SHP77 treated with DMSO at 0.1 percent for 48 hours (cell line): ENCODE data around the gene SERPINB2.
A peak's percentile ranks its signal among the peaks of the same experiment; 100 is the strongest.

Experiments used
- DNase-seq: peaks from one replicate; lab custom pipeline; 2025; lab: John Stamatoyannopoulos, UW

The SERPINB2 gene

DNA sequence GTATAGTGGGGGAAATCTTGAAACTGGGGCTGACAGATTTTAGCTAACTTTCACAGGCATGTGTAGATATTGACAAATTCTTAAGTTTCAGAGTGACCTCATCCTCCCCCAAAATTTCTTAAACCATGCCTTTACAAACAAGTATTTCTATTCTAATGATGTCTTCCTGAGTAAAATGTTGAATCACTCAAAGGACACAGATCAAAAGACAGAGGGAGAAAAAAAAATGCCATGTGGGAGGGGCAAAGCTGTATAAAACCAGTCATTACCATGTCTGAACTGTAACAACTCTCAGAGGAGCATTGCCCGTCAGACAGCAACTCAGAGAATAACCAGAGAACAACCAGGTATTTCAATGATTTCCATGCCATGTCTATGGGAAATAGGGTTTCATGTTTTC is at the start of gene SERPINB2:
Gene SERPINB2 (plus strand): TSS at position 282 of the 400 bp plus-strand sequence. CDS start 3,740 bp downstream, outside the sequence.
- no peak for DNase-seq

- no peak for DNase-seq
These were observed 44.5 kb upstream of the SERPINB2 start for GRCh38 chr18:63843008-63843407.

DNA sequence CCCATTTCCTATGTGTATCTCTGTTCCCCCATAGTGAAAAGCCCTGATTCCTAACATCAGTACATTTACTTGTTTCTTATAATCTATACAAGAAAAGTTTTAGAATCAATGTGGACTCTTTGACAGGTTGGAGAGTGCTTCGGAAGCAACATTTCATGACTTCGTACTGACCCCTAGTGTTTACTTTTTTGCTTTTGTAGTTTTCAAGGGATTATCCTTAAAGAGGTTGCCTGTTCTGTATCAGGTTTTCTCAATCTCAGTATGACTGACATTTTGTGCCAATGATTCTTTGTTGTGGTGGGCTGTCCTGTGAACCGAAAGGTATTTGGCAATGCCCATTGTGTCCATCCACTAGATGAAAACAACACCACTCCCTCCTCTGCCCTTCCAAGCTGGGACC is 43.3 kb upstream of the SERPINB2 start:
- DNase-seq, result peak; percentile 5

DNA sequence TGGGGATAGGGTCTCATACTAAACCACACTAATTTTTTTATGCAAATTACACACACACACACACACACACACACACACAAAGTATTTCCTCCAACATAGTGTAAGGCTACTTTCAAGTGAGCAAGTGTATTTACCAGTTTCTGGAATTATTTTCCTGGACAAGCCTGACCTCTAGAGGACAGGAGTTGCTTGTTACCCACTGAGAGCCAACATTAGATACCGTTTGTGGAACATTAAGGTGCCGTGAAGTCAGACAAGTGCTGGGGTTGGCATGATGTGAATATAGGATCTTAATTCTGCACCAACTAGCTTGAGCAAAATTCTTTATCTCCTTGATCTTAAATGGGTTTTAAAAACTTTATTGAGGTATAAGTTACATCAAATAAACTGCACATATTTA is 39.3 kb upstream of the SERPINB2 start:
- peak; percentile 62 for DNase-seq

- peak; percentile 4 for DNase-seq
These were observed 37.5 kb upstream of the SERPINB2 start for GRCh38 chr18:63850020-63850419.

GRCh38 chr18:63850636-63851035 is 36.9 kb upstream of the SERPINB2 start:
- no peak for DNase-seq

GRCh38 chr18:63858456-63858855 is 29.0 kb upstream of the SERPINB2 start:
- no peak for DNase-seq

DNA sequence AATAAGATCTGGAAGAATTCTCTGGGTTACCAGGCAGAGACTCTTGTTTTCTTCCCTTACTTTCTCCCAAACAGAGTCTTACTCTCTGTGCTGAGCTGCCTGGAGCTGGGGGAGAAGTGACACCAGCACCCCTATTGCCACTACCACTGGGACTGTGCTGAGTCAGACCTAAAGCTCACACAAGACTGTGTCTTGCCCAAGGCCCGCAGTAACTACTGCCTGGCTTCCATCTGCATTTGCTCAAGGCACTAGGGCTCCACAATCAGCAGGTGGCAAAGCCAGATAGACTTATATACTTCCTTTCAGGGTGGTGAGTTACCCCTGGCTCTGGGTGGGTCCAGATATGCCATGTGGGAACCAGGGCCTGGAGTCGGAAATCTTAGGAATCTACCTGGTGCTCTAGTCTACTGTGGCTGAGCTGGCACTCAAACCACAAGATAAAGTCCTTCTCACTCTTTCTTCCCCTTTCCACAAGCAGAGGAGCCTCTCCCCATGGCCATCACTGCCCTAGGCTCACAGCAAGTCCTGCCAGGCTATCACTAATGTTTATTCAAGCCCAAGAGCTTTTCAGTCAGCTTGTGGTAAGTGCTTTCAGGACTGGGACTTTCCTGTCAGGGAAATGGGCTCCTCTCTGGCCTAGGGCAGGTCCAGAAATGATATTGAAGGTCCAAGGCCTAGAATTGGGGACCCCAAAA is 27.6 kb upstream of the SERPINB2 start:
- DNase-seq, result no peak

- no peak for DNase-seq
These were observed 27.0 kb upstream of the SERPINB2 start for GRCh38 chr18:63860531-63860930.

DNA sequence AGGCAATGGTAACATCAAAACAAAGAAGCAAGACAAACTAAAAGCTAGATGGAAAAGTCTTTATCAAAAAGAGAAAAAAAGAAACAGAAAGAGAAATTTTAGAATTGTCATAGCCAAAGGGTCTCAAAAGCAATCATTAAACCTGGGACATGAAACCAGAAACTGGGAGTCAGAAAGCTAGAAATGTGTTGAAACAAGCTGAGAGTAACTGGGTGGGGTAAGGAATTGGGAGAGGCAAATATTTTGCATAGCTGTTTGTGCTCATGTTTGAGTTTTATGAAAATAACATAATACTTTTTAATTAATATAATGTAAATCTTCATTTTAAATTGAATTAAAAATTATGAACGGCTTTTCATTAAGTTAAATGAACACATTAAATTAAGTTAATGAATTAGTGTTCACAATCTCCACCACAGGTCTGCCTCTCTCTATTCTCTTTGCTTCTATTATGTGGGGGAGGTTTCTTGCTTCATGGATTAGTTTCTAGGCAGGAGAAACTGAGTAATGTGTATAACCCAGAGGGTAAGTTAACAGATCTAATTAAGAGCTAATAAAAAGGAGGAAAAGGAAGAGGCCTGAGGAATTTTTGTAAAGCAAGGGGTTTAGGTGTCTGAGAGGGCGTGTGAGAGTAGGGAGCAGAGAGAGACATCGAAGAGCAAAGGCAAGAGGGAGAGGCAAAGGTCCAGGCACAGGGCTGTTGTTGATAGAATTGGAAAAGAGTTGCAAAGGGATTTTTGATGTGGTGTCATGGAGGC is 20.0 kb upstream of the SERPINB2 start:
- DNase-seq, result no peak

- no peak for DNase-seq
These were observed 19.0 kb upstream of the SERPINB2 start for GRCh38 chr18:63868546-63868945.

GRCh38 chr18:63869374-63869773 is 18.1 kb upstream of the SERPINB2 start:
- no peak for DNase-seq

- DNase-seq, result no peak
These were observed 17.7 kb upstream of the SERPINB2 start for GRCh38 chr18:63869851-63870250.

DNA sequence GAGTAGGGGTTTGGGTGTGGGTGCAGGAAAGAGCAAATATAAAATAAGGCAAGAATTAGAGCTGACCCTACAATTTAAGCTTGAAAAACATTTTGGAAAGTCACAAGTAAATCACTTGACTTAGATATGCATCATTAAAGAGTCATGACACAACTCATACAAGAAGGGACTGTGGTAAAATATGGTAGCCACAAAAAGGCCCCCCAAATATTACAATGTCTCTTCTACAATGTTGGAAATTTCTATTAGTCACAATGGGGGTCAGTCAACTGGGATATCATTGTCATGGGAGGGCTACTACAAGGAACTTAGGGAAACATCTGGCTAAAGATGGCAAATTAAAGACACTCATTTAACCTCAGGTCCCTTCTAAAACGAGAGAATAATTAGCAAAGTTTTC is 15.7 kb upstream of the SERPINB2 start:
- DNase-seq, result no peak

DNA sequence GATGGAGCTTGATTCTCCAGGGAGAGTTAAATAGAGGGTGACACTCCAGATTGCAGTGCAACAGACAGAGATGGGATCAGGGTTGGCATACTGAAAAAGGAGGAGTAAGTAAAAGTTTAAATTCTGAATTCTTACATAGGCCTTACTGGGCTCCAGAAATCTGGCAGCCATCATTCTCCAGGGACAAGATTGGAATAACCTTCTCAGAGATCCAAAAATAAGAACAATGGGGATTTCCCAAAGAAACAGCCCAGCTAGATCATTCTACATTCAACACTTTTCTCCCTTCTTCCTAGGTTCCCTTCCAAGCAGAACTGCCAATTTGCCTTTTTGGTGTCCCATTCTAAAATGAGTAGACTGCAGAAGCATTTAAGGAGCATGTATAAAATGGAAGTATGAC is 14.9 kb upstream of the SERPINB2 start:
- no peak for DNase-seq

DNA sequence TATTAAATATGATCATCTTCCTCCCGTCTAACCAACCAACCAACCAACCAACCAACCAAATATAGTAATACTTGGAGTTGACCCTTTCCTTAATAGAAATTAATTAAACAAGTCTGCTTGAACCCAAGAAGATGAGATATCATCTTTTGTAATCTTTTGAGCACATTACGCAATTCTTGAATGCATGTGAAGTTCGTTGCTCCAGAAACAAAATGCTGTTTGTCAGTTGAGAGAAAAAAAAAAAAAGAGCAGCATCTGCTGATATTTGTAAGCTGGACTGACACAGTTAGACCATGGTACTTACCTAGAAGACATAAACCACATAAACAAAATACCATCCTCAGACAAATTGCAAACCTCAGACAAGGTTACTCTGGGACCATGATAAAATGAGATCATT is 9.2 kb upstream of the SERPINB2 start:
- no peak for DNase-seq

DNA sequence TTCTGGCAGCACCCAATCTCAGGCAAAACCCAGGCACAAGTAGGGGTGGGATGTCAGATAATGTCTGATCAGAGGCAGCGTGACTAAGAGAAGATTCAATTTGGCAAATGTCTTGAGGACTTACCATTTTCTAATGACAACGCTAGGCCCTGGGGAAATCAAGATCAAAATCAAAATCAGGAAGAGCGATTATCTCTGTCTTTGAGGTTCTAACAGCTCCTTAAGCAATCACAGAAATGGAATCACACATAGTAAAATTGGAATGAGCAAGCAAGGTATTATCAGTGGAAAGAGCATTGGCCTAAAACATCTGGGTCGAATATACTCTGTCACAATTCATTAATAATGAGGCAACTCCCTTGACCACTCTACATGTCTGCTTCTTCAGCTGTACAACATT is 8.6 kb upstream of the SERPINB2 start:
- DNase-seq, result no peak

DNA sequence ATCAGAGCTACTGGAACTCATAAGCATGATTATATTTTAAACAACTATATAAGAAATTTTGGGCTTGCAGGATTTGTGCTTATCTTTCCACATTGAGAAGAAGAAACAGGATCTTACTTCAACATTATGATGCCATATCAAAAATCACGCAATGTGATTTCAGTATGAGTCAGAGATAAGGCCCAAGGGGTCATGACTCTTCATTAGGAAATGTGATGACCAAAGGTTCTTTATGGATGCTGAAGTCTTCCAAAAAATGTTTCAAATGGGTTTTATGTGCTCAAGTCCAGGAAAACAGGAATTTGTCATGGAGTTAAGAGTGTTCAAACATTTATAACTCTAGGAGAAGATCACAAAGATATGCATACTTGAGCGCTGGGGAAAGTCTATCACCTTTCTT is 7.8 kb upstream of the SERPINB2 start:
- no peak for DNase-seq

GRCh38 chr18:63881851-63882250 is 5.7 kb upstream of the SERPINB2 start:
- DNase-seq, result no peak

DNA sequence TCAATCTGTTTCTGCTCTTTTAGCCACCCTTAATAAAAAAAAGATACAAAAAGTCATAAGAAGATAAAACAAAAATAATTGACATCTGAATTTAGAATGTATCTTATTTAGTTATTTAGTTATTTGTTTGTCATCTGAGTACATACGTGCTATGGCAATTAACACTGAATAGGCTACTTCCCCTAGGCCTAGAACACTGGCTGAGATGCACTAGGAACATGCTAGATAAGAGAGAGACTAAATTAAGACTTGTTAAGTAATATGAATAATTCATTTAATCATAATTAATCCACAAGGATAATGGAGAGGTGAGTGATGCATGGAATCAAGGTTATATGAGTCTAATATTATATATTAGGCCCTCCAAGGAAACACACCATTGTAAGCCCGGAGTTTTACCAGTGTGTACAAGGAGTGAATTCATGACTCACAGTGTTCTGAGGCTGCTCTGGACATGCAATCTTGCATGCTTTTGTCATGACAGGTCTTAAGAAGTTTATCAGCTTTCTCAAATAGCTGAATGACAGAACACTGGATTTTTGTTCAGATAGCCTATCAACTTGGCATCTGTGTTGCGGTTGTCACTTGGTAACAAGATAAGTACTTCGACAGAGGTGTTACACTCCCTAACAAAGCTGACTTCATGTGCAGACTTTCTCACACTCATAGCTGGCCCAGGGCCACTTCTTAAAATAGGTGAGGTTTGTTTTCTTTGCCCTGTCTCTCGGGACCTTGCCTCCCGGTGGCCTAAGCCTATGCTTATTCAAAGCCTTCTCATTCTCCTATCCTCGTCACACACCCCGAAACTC is 5.0 kb upstream of the SERPINB2 start:
- no peak for DNase-seq

DNA sequence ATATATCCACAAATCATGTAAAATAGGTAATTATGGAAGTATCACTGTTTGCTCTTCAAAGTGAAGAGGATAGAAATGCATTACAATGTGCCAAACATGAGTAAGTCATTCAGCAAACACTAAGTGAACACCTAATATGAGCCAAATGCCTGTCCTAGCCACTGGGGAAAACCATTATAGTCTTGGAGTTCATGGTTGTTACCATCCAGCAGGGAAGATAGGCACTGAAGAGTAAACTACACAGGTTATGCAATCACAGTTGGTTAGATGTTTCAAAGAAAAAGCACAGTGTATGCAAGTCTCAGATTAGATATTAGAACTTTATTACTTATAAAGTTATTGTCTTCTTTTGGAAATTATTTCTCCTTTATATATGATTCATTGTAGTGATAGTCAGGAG is 3.9 kb upstream of the SERPINB2 start:
- DNase-seq, result no peak

- no peak for DNase-seq
These were observed 1.1 kb downstream of the SERPINB2 start for GRCh38 chr18:63888470-63889190.
